Neuron (in vitro differentiated cells): ENCODE results near the gene PTPN23.
A peak's percentile ranks its signal among the peaks of the same experiment; 100 is the strongest.
"Not testable (repeated sequence)": the region's sequence is repeated elsewhere in the genome, so short reads cannot be mapped to it uniquely, and the experiment has no call there.

Experiments
- H2AFZ ChIP-seq: one replicate; pipeline ENCODE4 v1.6.1; 2013; ENCODE audit warnings: low read depth, mild to moderate bottlenecking, inconsistent platforms, low read length, moderate library complexity
- H3K27me3 ChIP-seq: one replicate; pipeline ENCODE4 v1.6.1; 2013; ENCODE audit warnings: low read length; ENCODE audit not compliant: insufficient read depth
- H3K36me3 ChIP-seq: one replicate; pipeline ENCODE4 v1.6.1; 2013; ENCODE audit warnings: low read length; ENCODE audit not compliant: insufficient read depth
- H3K4me1 ChIP-seq: one replicate; pipeline ENCODE4 v1.6.1; 2013; ENCODE audit warnings: low read length; ENCODE audit not compliant: insufficient read depth
- H3K4me3 ChIP-seq: 2 replicates; pipeline ENCODE4 v1.5.1; 2013; ENCODE audit warnings: mild to moderate bottlenecking, low read length, moderate library complexity
- H3K9me3 ChIP-seq: one replicate; pipeline ENCODE4 v1.6.1; 2013; ENCODE audit warnings: low read length

The PTPN23 gene

GRCh38 chr3:47359323-47359722 is 21.5 kb upstream of the PTPN23 start:
- H3K27me3 ChIP-seq = no peaks in the 10 kb centered on the region
- H3K4me1 ChIP-seq = no peaks in the 10 kb centered on the region
- no peaks in the 10 kb centered on the region for H3K36me3 ChIP-seq
- H3K4me3 ChIP-seq = no peak overlapping the region
- no peaks in the 10 kb centered on the region for H3K9me3 ChIP-seq
- H2AFZ ChIP-seq = no peak overlapping the region

- not testable (repeated sequence) for H2AFZ ChIP-seq, H3K9me3 ChIP-seq, H3K4me1 ChIP-seq, H3K36me3 ChIP-seq, H3K4me3 ChIP-seq, H3K27me3 ChIP-seq
Measured at GRCh38 chr3:47360110-47360517, 20.7 kb upstream of the PTPN23 start.

GRCh38 chr3:47362701-47363100 is 18.1 kb upstream of the PTPN23 start:
- H3K9me3 ChIP-seq = no peaks in the 10 kb centered on the region
- no peak overlapping the region for H3K4me3 ChIP-seq
- no peak overlapping the region for H2AFZ ChIP-seq
- H3K4me1 ChIP-seq = no peaks in the 10 kb centered on the region
- H3K27me3 ChIP-seq = no peaks in the 10 kb centered on the region
- H3K36me3 ChIP-seq = no peaks in the 10 kb centered on the region

GRCh38 chr3:47365213-47366153 is 15.3 kb upstream of the PTPN23 start:
- Histone ChIP-seq H3K4me3 (no peak overlapping the region), H3K27me3 (no peaks in the 10 kb centered on the region), H3K4me1 (no peaks in the 10 kb centered on the region), H3K9me3 (no peaks in the 10 kb centered on the region), H2AFZ (no peak overlapping the region), H3K36me3 (no peaks in the 10 kb centered on the region)

GRCh38 chr3:47366833-47367232 is 14.0 kb upstream of the PTPN23 start:
- Histone ChIP-seq H3K36me3 (no peaks in the 10 kb centered on the region), H2AFZ (no peak overlapping the region), H3K27me3 (no peaks in the 10 kb centered on the region), H3K4me3 (no peak overlapping the region), H3K9me3 (no peaks in the 10 kb centered on the region), H3K4me1 (no peaks in the 10 kb centered on the region)

GRCh38 chr3:47367631-47368030 is 13.2 kb upstream of the PTPN23 start:
- H3K9me3 ChIP-seq = no peaks in the 10 kb centered on the region
- H3K36me3 ChIP-seq = no peaks in the 10 kb centered on the region
- no peak overlapping the region for H2AFZ ChIP-seq
- H3K27me3 ChIP-seq = no peaks in the 10 kb centered on the region
- H3K4me3 ChIP-seq = no peak overlapping the region
- H3K4me1 ChIP-seq = no peaks in the 10 kb centered on the region

GRCh38 chr3:47370020-47370419 is 10.8 kb upstream of the PTPN23 start:
- H2AFZ ChIP-seq, H3K4me3 ChIP-seq, H3K9me3 ChIP-seq, H3K27me3 ChIP-seq, H3K4me1 ChIP-seq, H3K36me3 ChIP-seq: not testable (repeated sequence)

GRCh38 chr3:47370887-47371697 is 9.7 kb upstream of the PTPN23 start:
- H3K9me3 ChIP-seq = no peaks in the 10 kb centered on the region
- H3K27me3 ChIP-seq = no peaks in the 10 kb centered on the region
- no peak overlapping the region for H3K4me3 ChIP-seq
- H3K4me1 ChIP-seq = no peaks in the 10 kb centered on the region
- H2AFZ ChIP-seq = no peak overlapping the region
- no peaks in the 10 kb centered on the region for H3K36me3 ChIP-seq

- H3K36me3 ChIP-seq = no peaks in the 10 kb centered on the region
- H3K4me1 ChIP-seq = peaks cover 3% of the 10 kb centered on the region
- no peaks in the 10 kb centered on the region for H3K27me3 ChIP-seq
- H3K9me3 ChIP-seq = no peaks in the 10 kb centered on the region
- no peak overlapping the region for H2AFZ ChIP-seq
- H3K4me3 ChIP-seq = no peak overlapping the region
Measured at GRCh38 chr3:47374587-47374986, 6.2 kb upstream of the PTPN23 start.

- Histone ChIP-seq H3K27me3 (no peaks in the 10 kb centered on the region), H3K9me3 (no peaks in the 10 kb centered on the region), H3K4me1 (peaks cover 8% of the 10 kb centered on the region), H3K36me3 (no peaks in the 10 kb centered on the region), H3K4me3 (no peak overlapping the region), H2AFZ (no peak overlapping the region)
Measured at GRCh38 chr3:47376393-47376792, 4.4 kb upstream of the PTPN23 start.

- Histone ChIP-seq H3K9me3 (no peaks in the 10 kb centered on the region), H3K36me3 (no peaks in the 10 kb centered on the region), H3K4me3 (no peak overlapping the region), H2AFZ (no peak overlapping the region), H3K4me1 (peaks cover 14% of the 10 kb centered on the region), H3K27me3 (no peaks in the 10 kb centered on the region)
Measured at GRCh38 chr3:47377186-47377585, 3.6 kb upstream of the PTPN23 start.

GRCh38 chr3:47378869-47379268 is 2.0 kb upstream of the PTPN23 start:
- no peak overlapping the region for H3K4me3 ChIP-seq
- no peaks in the 10 kb centered on the region for H3K27me3 ChIP-seq
- no peaks in the 10 kb centered on the region for H3K36me3 ChIP-seq
- H3K9me3 ChIP-seq = no peaks in the 10 kb centered on the region
- no peak overlapping the region for H2AFZ ChIP-seq
- peaks cover 14% of the 10 kb centered on the region for H3K4me1 ChIP-seq

- H3K9me3 ChIP-seq = no peaks in the 10 kb centered on the region
- peaks cover 14% of the 10 kb centered on the region for H3K4me1 ChIP-seq
- H3K36me3 ChIP-seq = no peaks in the 10 kb centered on the region
- H3K27me3 ChIP-seq = no peaks in the 10 kb centered on the region
- H2AFZ ChIP-seq = no peak overlapping the region
- H3K4me3 ChIP-seq = peak overlapping the region; percentile 89
Measured at GRCh38 chr3:47379411-47379899, 1.4 kb upstream of the PTPN23 start.
